GM19463 (cell line): Measurements from ENCODE around the gene DYSF.

Source experiments
- ATAC-seq: cut with Tn5 transposase; IDR thresholded peaks from one replicate; pipeline ENCODE4 v1.9.1; 2021; ENCODE audit warnings: mild to moderate bottlenecking, moderate library complexity; ENCODE audit not compliant: unreplicated experiment

DYSF gene

DNA sequence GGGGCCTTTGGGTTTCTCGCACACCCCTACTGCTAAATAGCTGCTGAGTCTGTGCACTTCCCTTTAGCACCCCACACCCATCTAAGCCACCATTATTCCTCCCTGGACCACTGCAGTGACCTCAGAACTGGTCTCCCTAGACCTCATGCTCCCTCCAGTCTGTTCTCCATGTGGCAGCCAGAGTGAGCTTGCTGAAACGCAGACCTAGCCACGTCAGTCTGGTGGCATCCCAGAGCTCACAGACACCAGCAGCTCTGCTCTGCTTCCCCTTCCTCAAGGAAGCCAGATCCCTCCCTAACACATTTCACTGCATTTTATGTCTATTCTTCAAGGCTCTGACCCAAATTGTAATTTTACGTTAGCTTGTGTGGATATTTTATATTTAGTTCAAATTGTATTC is 144.4 kb downstream of the DYSF start:
- ATAC-seq: no peak

DNA sequence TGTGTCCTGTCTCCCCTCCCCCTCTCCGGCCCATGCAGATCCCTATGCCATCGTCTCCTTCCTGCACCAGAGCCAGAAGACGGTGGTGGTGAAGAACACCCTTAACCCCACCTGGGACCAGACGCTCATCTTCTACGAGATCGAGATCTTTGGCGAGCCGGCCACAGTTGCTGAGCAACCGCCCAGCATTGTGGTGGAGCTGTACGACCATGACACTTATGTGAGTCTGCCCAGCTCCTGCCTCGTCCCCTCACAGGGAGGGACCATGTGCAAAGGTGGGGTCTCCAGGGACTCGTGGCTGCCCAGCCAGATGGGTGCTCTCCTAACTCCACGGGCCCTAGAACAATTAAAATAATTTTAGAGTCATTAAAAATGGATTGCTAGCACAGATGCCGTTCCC is 145.2 kb downstream of the DYSF start:
- ATAC-seq: no peak

DNA sequence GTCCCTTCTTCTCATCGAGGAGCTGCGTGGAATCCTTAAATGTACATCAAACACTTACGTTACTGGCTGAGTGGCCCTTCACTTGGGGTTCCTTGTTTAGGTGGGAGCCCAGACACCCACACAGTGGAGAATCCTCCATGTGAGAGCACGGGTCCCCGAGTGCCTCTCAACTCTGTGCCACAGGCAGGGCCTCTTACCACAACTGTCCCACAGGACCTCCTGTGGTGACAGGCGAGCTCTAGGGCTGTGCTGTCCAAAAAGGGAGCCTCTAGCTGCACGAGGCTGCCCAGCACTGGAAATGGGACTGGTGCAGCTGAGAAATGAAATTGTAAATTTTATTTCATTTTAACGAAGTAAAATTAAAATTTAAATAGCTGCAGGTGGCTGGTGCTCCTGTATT is 145.7 kb downstream of the DYSF start:
- no peak for ATAC-seq

DNA sequence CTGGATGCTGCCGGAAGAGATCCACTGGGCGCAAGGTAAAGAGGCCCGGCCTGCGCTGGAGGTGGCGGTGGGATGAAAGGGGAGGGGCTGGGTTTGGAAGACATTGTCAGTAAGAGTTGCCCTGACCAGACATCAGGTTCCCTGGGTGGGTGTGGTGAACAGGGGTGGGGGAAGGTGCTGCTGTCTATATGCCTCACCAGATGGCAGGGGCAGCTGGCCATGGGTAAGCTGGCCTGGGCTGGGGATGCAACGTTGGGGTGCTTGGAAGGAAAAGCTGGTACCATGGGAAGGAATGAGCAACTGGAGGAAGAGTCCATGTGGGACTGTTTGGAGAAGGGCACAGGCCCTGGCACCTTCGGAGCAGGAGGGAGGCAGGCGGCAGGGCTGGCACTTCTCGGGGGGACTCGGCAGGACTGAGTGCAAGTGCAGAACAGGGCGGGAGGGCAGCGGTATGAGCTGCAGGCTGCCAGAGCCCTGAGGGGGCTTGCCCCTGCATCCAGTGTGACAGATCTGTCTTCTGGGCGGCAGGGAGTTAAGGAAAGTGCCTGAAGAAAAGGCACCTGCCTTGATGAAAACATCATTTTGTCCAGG is 146.4 kb downstream of the DYSF start:
- no peak for ATAC-seq

DNA sequence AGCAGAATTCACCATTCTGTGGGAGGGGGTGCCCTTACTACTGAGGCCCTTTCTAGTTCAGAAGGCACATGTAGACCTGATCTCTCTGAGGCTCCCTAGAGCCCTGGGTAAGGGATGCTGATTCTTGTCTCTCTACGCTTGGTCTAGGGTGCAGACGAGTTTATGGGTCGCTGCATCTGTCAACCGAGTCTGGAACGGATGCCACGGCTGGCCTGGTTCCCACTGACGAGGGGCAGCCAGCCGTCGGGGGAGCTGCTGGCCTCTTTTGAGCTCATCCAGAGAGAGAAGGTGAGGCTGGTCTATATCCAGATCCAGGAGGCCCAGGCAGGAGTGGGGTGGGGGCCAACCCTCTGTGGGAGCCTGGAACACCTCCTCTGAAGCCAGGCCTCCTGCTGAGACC is 147.2 kb downstream of the DYSF start:
- no peak for ATAC-seq

DNA sequence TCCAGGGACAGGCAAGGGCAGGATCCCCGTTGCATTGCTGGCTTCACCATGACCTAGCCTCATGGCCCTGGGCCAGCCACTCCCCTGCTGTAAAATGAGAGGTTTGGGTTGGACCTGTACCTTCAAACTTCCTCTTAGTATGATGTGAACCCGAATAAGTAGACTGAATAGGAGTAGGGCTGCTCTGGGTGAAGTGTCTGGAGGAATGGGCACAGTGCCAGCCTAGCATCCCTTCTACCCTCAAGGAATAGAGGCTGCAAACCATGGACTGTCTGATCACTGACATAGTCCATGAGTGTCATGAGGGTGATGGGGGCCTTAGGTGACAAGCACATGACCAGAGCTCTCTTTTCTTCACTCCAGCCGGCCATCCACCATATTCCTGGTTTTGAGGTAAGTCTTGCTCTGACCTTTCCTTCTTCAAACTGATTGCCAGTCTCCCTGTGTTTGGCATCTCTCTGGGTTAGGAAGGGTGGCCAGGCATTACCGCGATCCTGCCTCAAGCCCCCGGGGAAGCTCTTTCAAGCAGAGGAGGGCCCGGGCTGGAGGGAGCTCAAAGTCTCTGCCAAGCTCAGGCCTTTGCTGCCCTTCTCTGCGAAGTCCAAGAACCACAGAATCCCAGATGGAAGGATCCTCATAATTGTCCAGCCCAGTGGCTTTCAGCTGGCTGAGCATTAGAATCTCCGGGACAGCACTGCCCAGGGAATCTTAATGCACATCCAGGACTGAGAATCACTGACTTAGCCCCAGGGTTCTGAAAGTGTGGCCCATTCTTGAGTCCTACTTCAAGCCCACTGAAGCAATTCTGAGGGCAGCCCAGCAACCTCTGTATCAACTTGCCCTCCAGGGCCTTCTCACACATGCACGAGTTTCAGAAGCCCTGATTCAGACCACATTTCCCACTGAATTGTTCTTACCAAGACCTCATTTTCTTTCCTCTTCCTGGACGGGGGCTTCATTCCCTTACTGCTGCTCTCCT is 148.1 kb downstream of the DYSF start:
- ATAC-seq: no peak

DNA sequence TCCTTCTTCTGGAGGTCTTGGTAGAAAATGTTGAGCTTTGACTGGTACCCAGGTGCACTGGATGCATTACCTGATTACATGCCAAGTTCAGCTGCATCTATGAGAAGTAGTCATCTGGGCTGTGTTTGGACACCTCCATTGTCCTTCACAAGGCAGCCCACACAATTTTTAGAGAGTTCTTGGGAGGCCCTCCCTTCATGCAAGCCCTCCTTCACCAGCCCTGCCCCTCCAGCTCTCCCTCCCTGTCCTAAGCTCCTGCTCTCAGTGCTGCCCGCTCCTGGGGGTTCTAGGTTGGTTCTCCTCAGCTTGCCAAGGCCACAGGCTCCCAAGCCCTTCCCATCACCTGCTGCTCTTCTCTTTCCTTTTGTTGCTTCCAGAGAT is 148.7 kb downstream of the DYSF start:
- no peak for ATAC-seq

DNA sequence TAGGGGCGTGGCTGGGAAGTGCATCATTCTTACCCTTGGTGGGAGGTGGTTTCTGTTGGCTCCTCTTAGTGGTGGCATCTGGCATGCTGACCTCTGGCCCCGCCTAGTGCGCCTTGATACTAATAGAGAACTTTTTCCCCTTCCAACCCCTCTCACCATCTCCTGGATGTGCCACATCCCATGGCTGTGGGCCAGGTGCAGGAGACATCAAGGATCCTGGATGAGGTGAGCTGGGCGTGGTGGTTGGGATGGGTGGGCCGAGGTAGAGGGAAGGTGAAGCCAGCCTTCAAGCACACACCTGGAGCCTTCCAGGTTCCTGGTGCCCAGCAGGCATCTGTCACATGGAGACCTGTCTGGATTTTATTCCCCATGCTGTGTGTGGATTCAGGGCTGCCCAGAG is 149.2 kb downstream of the DYSF start:
- no peak for ATAC-seq

DNA sequence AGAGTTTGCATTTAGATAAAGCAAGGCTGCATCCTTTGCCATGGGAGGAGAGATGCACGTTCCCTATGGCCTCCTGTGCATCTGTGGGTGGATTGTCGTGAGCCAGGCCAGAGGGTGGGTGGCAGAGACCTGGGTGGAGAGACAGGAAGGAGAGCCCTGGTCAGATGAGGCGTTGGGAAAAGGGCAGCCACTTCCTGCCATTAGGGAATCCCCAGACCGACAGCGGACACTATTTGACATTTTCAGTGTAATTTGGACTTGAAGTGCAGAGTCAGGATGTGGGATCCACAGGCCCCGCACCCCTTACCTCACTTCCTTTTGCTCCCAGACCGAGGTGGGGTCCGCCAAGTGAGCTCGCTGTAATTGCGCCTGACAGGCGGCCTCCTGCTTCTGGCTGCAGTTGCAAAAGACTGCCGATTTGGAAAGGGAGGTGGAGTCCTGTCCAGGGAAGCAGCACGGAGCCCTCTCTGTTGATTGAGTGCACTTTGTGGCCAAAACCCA is 150.0 kb downstream of the DYSF start:
- ATAC-seq: no peak

DNA sequence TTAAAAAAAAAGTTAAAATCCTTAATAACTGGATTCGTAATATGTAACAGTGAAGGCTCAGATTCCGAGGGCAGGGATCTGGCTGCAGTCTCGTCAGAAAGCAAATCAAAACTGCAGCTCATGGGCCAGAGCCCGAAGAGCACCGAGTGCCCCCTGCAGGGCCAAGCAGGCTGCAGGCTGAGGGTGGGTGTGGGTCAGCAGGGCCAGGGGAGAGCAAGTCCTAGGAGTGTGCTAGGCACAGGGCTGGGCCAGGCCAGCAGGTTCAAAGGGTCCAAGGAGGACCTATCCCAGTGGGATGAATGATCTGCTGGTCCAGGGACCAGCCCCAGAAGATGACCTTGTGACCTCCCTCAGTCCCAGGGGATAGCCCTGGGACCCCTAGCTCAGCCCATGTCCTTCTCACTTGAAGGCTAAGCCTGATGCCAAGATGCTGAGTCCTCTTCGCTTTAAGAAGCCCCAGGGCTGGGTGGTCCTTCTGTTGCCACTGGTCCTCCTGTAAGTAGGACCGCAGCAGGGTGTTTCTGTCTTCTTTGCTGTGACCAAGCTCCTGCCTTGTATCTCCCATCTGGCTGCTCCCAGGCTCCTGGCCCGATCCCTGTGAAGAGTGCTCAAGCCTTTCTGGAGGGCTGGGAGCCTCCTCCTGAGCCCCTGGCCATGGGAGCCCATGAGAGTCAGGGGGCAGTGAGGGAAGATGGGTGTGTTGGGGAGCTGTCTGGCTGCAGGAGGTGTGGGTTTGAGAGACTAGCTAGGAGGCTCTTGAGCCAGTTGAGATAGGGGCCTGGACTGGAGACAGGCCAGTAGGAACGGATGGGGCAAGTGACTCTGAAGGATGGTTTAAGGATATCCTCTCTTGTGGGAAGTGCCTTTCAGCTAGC is 150.7 kb downstream of the DYSF start:
- no peak for ATAC-seq

DNA sequence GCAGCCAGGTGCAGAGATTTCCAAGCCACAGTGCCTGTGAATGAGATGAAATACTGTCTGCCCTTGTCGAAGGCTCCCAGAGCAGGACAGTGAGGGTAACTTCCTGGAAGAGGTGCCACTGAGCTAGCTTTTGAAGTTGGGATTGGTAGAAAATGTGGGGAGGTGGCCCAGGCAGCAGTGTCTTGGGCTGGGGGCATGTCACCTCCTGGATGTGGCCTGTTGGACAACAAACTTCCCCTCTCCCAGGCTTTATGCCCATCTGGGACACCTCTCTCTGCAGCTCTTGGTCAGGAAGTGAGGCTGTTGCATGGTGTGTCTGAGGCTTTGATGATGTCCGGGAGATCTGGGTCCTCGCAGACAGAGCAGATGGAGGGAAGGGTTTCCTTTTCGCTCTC is 151.4 kb downstream of the DYSF start:
- no peak for ATAC-seq

DNA sequence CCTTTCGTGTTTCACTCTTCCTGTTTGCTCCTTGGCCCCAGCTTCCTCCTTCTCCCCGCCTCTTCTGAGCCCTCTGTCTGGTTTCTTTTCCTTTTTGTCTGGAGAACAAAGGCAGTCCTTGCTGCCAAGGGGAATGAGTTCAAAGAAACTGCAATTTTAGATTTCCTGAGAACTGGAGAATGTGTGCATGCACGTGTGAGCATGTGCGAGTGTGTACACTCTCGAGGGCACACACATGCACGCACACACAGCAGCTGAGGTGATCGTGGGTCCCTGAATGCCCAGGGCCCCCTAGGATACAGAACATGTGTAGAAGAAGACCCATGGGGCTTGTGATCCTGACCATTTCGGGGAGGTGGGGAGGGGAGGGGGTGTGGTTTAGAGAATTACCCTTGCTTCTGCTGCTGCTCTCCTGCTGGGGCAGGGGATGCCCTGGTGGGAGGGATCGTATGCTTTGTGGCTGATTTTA is 151.8 kb downstream of the DYSF start:
- no peak for ATAC-seq

DNA sequence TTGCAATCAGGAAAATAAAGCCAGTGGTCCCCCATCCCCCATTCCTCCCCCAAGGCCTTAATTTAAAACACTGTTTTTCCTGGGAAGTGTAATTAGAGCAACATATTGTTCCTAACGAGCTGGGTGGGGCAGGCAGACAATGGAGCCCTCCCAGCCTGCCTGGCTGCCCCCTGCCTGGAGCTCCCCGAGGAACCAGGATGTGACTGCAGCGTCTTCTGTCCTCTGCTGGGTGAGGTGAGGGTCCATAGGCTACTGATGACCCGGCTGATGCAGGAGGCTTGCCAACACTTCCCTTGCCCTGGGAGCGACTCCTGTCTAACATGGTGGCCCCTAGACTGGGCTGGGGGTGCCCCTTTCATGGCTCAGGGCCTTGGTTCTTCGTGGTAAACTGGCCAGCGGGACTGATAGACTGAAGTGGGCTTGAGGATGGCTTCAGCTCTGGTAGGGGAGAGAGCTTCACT is 152.4 kb downstream of the DYSF start:
- ATAC-seq: no peak

DNA sequence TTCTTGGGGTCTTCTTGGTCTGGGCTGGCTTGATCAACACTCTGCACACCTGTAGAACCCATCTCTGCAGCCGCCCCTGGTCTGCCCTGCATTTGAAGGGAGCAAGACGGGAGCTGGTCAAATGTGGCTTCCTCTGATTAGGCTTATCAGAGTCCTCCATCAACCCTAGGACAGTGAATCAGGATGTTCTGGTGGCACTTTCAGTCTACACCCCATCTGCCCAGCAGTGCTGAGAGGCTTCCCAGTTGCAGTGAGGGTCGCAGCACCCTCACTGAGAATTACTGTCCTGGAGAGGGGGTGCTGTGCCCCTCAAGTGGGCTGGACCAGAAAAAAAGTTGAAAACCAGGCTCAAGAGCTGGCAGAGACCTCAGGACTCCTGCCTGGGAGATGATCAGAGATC is 152.9 kb downstream of the DYSF start:
- ATAC-seq: no peak

DNA sequence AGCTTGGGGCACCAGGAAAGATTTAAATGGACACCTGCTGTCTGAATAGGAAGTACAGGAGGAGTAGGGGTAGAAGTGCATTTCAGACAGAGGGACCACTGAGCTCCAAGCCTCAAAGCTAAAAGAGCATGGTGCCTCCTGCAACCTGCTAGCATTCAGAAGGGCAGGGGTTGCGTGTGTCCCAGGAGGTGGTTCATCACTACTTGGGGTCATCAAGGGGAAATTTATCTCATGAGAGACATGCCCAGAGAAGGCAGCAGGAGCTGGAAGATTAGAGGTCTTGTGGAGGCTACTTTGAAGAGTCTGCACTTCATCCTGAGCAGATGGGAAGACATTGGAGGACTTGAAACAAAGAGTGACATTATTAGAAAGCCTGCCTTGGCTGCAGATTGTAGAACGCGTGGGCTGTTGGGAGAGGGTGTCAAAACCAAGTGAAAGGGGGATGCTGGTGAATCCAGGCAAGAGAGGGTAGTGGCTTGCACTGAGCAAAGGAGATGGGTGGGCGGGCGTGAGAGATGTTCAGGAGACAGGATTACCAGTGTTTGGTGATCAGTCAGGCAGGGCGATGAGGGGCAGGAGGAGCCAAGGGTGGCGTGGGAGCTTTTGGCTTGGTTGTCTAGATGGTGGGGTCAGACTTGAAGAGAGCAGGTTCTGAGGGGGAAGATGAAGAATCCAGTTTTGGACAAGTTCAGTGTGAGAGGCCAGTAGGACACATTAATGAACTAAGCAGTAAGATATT is 154.0 kb downstream of the DYSF start:
- ATAC-seq: no peak

DNA sequence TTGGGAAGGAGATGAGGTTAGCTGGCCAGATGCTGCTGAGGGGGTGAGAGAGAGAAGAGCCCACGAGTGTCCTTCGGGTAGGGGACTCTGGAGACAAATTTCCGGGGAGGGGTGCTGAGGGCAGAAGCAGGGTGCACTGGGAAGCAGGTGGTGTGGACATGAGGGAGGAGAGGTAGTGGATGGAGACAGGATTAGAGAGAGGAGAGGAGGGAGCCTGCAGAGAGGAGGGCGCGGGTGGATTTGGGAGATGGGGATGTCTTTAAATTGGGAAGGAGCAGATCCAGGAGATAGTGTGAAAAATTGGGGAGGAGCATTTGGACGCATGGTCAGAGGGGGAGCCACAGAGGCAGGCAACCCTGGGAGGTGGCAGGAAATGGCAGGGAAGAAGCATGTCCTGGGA is 154.7 kb downstream of the DYSF start:
- ATAC-seq: no peak

DNA sequence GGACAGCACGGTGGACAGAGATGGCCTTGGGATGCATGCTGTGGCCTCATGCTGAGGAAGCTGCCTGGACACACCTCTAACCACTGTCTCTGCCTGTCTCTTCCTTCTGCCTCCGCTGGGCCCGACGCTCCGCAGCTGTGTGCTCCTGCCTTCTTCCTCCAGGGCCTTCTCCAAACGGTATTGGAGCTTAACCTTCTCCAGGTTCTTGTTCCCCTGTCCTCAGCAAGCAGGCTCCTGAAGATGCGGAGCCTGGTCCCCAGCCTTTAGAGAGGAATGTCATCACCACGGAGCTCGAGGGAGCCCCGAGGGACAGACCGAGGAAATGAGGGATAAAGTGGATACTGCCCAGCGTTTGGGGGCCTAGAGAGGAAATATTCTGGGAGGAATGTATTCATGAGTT is 155.1 kb downstream of the DYSF start:
- no peak for ATAC-seq

DNA sequence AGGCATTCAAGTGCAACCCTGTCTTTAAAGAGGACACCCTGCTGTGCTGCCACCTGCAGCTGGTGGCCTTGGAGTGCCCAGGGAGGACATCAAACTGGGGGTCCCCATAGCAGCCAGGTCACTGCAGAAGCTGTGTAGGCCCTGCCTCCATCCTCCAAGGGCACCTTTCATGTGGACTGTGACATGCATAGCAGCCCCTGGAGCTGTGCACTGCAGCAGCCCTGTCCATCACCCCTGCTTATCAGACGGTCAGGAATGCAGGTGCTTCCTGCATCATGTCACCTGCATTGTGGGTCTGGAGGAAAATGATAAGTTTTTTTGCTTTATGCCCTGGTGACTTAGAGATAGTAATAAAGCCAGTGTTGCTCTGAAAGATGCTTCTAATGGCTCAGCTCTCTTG is 155.7 kb downstream of the DYSF start:
- no peak for ATAC-seq

DNA sequence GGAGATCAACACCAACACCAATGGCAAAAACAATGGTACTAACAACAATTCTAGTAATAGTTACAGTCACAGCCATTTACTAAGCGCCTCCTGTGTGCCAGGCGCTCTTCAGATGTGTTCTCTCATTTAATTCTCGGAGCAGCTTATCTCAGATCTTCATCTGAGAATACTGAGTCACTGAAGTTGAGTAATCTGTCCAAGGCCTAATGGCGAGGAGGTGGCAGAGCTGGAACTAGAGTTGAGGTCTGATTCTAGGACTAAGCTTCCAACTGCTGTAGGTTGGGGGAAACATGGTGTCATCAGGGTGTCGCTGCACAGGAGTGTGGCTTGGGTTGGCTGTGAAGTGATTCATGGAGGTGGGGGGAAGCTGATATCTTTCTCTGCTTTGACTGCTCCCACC is 156.1 kb downstream of the DYSF start:
- ATAC-seq: no peak

DNA sequence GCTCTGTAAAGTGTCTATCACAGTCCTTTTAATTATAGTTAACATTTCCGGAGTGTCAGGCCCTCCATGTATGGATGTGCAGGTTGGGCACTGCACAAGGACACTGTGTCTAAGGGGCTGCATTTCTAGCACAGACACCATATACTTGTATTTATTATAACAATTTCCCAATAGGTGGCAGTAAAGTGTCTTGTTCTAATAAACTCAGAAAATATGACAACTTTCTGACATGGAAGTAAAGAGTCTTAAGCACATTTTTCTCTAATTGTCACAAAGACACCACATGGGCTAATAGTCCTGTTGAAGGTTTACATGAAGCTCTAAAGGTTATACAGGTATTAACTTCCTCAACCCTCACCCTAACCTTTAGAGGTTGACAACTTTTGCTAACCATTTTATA is 156.6 kb downstream of the DYSF start:
- ATAC-seq: no peak
